K562 (cell line): ENCODE data around the gene NEURL4. TPM values are rescaled to one million over a fixed set of nuclear protein-coding genes. Genes with fewer than 3 reads are reported as not detected.

Experiments
- CHAMP1 ChIP-seq: fragments of 450-650 bp; IDR thresholded peaks from 2 replicates; pipeline ENCODE4 v1.6.1; 2016; ENCODE audit warnings: mild to moderate bottlenecking
- E2F6 ChIP-seq, 2 experiments: IDR thresholded peaks; 2 replicates each; pipeline ENCODE4 v1.6.1; 2011; ENCODE audit warnings: borderline replicate concordance in 1 of 2, control low read depth in 1 of 2, low read depth in 1 of 2, low read length in 1 of 2, mild to moderate bottlenecking in 1 of 2, mixed read lengths in 1 of 2, moderate library complexity in 1 of 2; ENCODE audit not compliant: insufficient read depth in 1 of 2, insufficient read length in 1 of 2, poor library complexity in 1 of 2, severe bottlenecking in 1 of 2; ENCODE audit errors: extremely low read depth in 1 of 2
- FOXO4 ChIP-seq: fragments of 450-650 bp; formaldehyde crosslinking; IDR thresholded peaks from 2 replicates; pipeline ENCODE4 v1.4.0; 2020; ENCODE audit warnings: mild to moderate bottlenecking, moderate library complexity
- GABPB2 ChIP-seq: fragments of 250-450 bp; sonication (Bioruptor Pico); conservative IDR thresholded peaks from 2 replicates; pipeline ENCODE4 v1.5.1; 2021; ENCODE audit warnings: mild to moderate bottlenecking
- GATAD2B ChIP-seq: fragments of 450-650 bp; IDR thresholded peaks from 2 replicates; pipeline ENCODE4 v1.6.1; 2017; ENCODE audit warnings: mild to moderate bottlenecking, borderline replicate concordance
- KDM5B ChIP-seq: fragments of 200-600 bp; sonication (generic); IDR thresholded peaks from 2 replicates; pipeline ENCODE4 v1.6.1; 2012; ENCODE audit warnings: low read depth, mild to moderate bottlenecking, moderate library complexity, low read length, control low read depth, inconsistent platforms; ENCODE audit not compliant: insufficient replicate concordance
- KLF6 ChIP-seq: fragments of 250-450 bp; sonication (Bioruptor Pico); IDR thresholded peaks from 2 replicates; pipeline ENCODE4 v1.4.0; 2020; ENCODE audit warnings: mild to moderate bottlenecking, moderate library complexity, borderline replicate concordance
- MAZ ChIP-seq, 2 experiments: fragments of 450-650 bp in 1 of 2; sonication (generic) in 1 of 2; formaldehyde crosslinking; IDR thresholded peaks in 1 of 2; conservative IDR thresholded peaks in 1 of 2; 2 replicates each; pipeline versions ENCODE4 v1.4.0 to v1.5.0; 2020; ENCODE audit warnings: mild to moderate bottlenecking in 1 of 2, missing genetic modification reagents in 1 of 2
- NR2C1 ChIP-seq, 2 experiments: fragments of 450-650 bp; IDR thresholded peaks; 2 replicates each; pipeline ENCODE4 v1.6.1; 2017; ENCODE audit warnings: mild to moderate bottlenecking in 2 of 2, antibody characterized with exemption in 1 of 2, inconsistent platforms in 1 of 2, missing compliant biosample characterization in 1 of 2, missing genetic modification characterization in 1 of 2
- NR3C1 ChIP-seq: sonication (generic); formaldehyde crosslinking; IDR thresholded peaks from 2 replicates; pipeline ENCODE4 v1.8.1; 2022; ENCODE audit warnings: missing genetic modification reagents
- POLR2H ChIP-seq: IDR thresholded peaks from 2 replicates; pipeline ENCODE4 v1.6.1; 2016; ENCODE audit warnings: missing genetic modification characterization, low read depth, mild to moderate bottlenecking, control low read depth, missing compliant biosample characterization, moderate library complexity
- SIN3A ChIP-seq, 2 experiments: fragments of 150-350 bp in 1 of 2; IDR thresholded peaks; 2 replicates each; pipeline ENCODE4 v1.6.1; 2011 to 2016; ENCODE audit warnings: borderline replicate concordance in 2 of 2, low read depth in 2 of 2, low read length in 2 of 2, mild to moderate bottlenecking in 2 of 2, moderate library complexity in 2 of 2; ENCODE audit not compliant: control insufficient read depth in 1 of 2
- YY1 ChIP-seq, 3 experiments: IDR thresholded peaks; 2 replicates each; pipeline ENCODE4 v1.6.1; 2011; ENCODE audit warnings: low read length in 2 of 3, mild to moderate bottlenecking in 2 of 3, moderate library complexity in 2 of 3, borderline replicate concordance in 1 of 3, control low read depth in 1 of 3, low read depth in 1 of 3; ENCODE audit not compliant: insufficient read depth in 3 of 3, insufficient replicate concordance in 2 of 3, control insufficient read depth in 1 of 3, insufficient read length in 1 of 3; ENCODE audit errors: extremely low read depth in 1 of 3
- ZBTB2 ChIP-seq: fragments of 450-650 bp; IDR thresholded peaks from 2 replicates; pipeline ENCODE4 v1.6.1; 2016; ENCODE audit warnings: antibody characterized with exemption
- ZNF12 ChIP-seq: sonication (generic); formaldehyde crosslinking; IDR thresholded peaks from 2 replicates; pipeline ENCODE4 v1.4.0; 2020; ENCODE audit warnings: mild to moderate bottlenecking, missing genetic modification reagents
- ZNF133 ChIP-seq: fragments of 250-450 bp; sonication (Bioruptor Pico); IDR thresholded peaks from 2 replicates; pipeline ENCODE4 v1.4.0; 2020; ENCODE audit warnings: mild to moderate bottlenecking
- ZNF699 ChIP-seq: fragments of 250-450 bp; sonication (Bioruptor Pico); IDR thresholded peaks from 2 replicates; pipeline ENCODE4 v1.8.0; 2021; ENCODE audit warnings: mild to moderate bottlenecking, moderate library complexity; ENCODE audit not compliant: insufficient replicate concordance
- polyA plus RNA-seq, 8 experiments: library from polyadenylated mRNA; depleted of rRNA in 4 of 8; stranded (reverse) in 5 of 8; unstranded in 3 of 8; fragments of >200 nt; fragmentation: Nextera tagmentation in 2 of 8; fragmentation: Illumina TruSeq in 1 of 8; extraction: Ambion mirVana in 2 of 8; extraction: Trizol in 1 of 8; gene quantifications; 2 replicates each; pipeline versions ENCODE4 v1.2.1 to v1.2.3, GENCODE V29; 2011 to 2014; ENCODE audit warnings: inconsistent platforms in 1 of 8, missing spikeins in 1 of 8
- total RNA-seq, 7 experiments: library from RNA; depleted of rRNA in 6 of 7; stranded (reverse); fragments of >200 nt in 6 of 7; fragmentation: Illumina TruSeq in 2 of 7; extraction: Trizol in 2 of 7; gene quantifications; 2 replicates each; pipeline versions ENCODE4 v1.2.1 to v1.2.3, GENCODE V29; 2011 to 2021; ENCODE audit warnings: low replicate concordance in 1 of 7

The NEURL4 gene
- total and polyA plus RNA-seq, 9 of the 15 experiments (the other 6 are each of a cell fraction or from before 2014, with no cell fraction given) = 0.08 to 37.4 (median 11.5) TPM

- TF ChIP-seq POLR2H (tag) (peak; percentile 86), ZNF12 (CRISPR knock-in tag) (no peak), SIN3A (IDR thresholded peaks at IDR 0.05; ENCODE audit: borderline replicate concordance in 2 of 2, control insufficient read depth in 1 of 2, low read depth in 2 of 2, low read length in 2 of 2) (peak in 1 of 2 experiments; percentile 34; a peak in 1 of 4 replicates), E2F6 (IDR thresholded peaks at IDR 0.05; ENCODE audit: borderline replicate concordance in 1 of 2, extremely low read depth in 1 of 2, insufficient read depth in 1 of 2, insufficient read length in 1 of 2, low read depth in 1 of 2, low read length in 1 of 2, poor library complexity in 1 of 2, severe bottlenecking in 1 of 2) (peak in 1 of 2 experiments; percentile 14), KLF6 (CRISPR knock-in tag) (peak; percentile 38; the same call in 1 of the 2 replicates), YY1 (IDR thresholded peaks at IDR 0.05; ENCODE audit: borderline replicate concordance in 1 of 3, control insufficient read depth in 1 of 3, extremely low read depth in 1 of 3, insufficient read depth in 3 of 3, insufficient read length in 1 of 3, insufficient replicate concordance in 2 of 3, low read depth in 1 of 3, low read length in 2 of 3) (peak in 2 of 3 experiments; percentile 69 to 86), GATAD2B (no peak), MAZ (CRISPR knock-in tag; conservative IDR thresholded peaks at IDR 0.05 in 1 of 2, IDR thresholded peaks at IDR 0.05 in 1 of 2) (no peak), ZBTB2 (peak; percentile 99), CHAMP1 (no peak), FOXO4 (CRISPR knock-in tag) (no peak), KDM5B (peak; percentile 75), NR3C1 (CRISPR knock-in tag) (no peak), NR2C1 (IDR thresholded peaks at IDR 0.05) (no peak), NR2C1 (tag; IDR thresholded peaks at IDR 0.05) (no peak), ZNF133 (CRISPR knock-in tag) (no peak), GABPB2 (CRISPR knock-in tag) (no peak), ZNF699 (CRISPR knock-in tag) (no peak)
These were observed 22.0 kb downstream of the NEURL4 start, which contains the start of gene EIF5A (continued) for GRCh38 chr17:7306911-7307685.
